Heart right ventricle (tissue), 16 donors: Measurements from ENCODE around the gene PLXNB2. TPM values are rescaled to one million over a fixed set of nuclear protein-coding genes. Genes with fewer than 3 reads are reported as not detected.
A peak's percentile ranks its signal among the peaks of the same experiment; 100 is the strongest.

ENCODE experiments used
- ATAC-seq, 8 donors: fragments of 200-7000 bp; cut with Tn5 transposase; one replicate each; pipeline ENCODE4 v1.9.1; 2020; ENCODE audit warnings: mild to moderate bottlenecking in 8 of 8, moderate library complexity in 8 of 8, moderate number of reproducible peaks in 1 of 8
- DNase-seq, 2 donors: peaks; one replicate each; pipeline ENCODE4 v3.0.0-alpha.2; 2020
- H3K27ac ChIP-seq, 10 donors: fragments of 200-600 bp; sonication (generic) in 2 of 10; one replicate each; pipeline versions ENCODE4 v1.5.0 to v1.8.0; 2020 to 2022; ENCODE audit warnings: mild to moderate bottlenecking in 3 of 10
- H3K27me3 ChIP-seq, 7 donors: fragments of 200-600 bp; one replicate each; pipeline ENCODE4 v1.8.0; 2021 to 2022; ENCODE audit warnings: mild to moderate bottlenecking in 2 of 7
- H3K36me3 ChIP-seq, 9 donors: fragments of 200-600 bp; sonication (generic) in 1 of 9; one replicate each; pipeline versions ENCODE4 v1.5.0 to v1.8.0; 2020 to 2022; ENCODE audit warnings: mild to moderate bottlenecking in 2 of 9
- H3K4me1 ChIP-seq, 9 donors: fragments of 200-600 bp; sonication (generic) in 1 of 9; one replicate each; pipeline versions ENCODE4 v1.5.0 to v1.8.0; 2020 to 2022; ENCODE audit warnings: mild to moderate bottlenecking in 4 of 9
- H3K4me3 ChIP-seq, 10 donors: fragments of 200-600 bp; sonication (generic) in 2 of 10; one replicate each; pipeline versions ENCODE4 v1.5.0 to v1.8.0; 2020 to 2022; ENCODE audit warnings: mild to moderate bottlenecking in 7 of 10, moderate library complexity in 2 of 10
- H3K9me3 ChIP-seq, 11 donors: fragments of 200-600 bp in 10 of 11; sonication (generic) in 2 of 11; one replicate each; pipeline versions ENCODE4 v1.5.0 to v1.8.0; 2013 to 2022; ENCODE audit warnings: mild to moderate bottlenecking in 2 of 11, control low read depth in 1 of 11, moderate library complexity in 1 of 11
- WGBS, 2 donors: extraction: QIAGEN DNeasy Blood & Tissue Kit; methylation state at CpG; one replicate each; pipeline ENCODE4 v1.1.7; 2013; ENCODE audit warnings: inconsistent platforms in 1 of 2; 5-methylcytosine and 5-hydroxymethylcytosine counted together
- intact Hi-C, 10 donors: fragments of 100-400 bp; cut with DNase I; formaldehyde crosslinking; loops; one replicate each; pipeline versions ENCODE4 v1.11.1 to v1.14.2; 2022
- polyA plus RNA-seq, 2 donors: library from polyadenylated mRNA; stranded (reverse); fragments of 200-250 nt; gene quantifications; one replicate each; pipeline ENCODE4 v1.2.3, GENCODE V29; 2013
- total RNA-seq, 10 donors: library from RNA; stranded (reverse); fragmentation: NEBNext Ultra II Directional in 3 of 10; extraction: Animal tissue kit (Norgen Biotek cat#: 25700) in 3 of 10; gene quantifications; one replicate each; pipeline versions ENCODE4 v1.2.1 to v1.2.4, GENCODE V29; 2021 to 2023
- TF ChIP-seq, protein P1 (sequence below), 9 donors: fragments of 200-600 bp; sonication (generic) in 2 of 9; IDR thresholded peaks; one replicate each; pipeline versions ENCODE4 v1.5.0 to v1.8.0; 2021 to 2022; ENCODE audit warnings: antibody characterized with exemption in 9 of 9, mild to moderate bottlenecking in 5 of 9, moderate library complexity in 1 of 9
- donor health status: Arrhythmogenic right ventricular cardiomyopathy.
- donor health status: ischemic (EF 13 %, LVEDD 7.1; RV severe dilation, severe dysfunction).
- donor health status: healthy with polysubstance abuse.
- donor health status: DM: no; HTN: yes; CAD: no.
- donor health status: DM: no; HTN: no; CAD: no.
- donor health status: ischemic (EF 25% LVEDD 6.9; RV normal size, moderate dysfunction).
- donor health status: ischemic (EF 25% LVEDD 5.7; RV mildly dilated, moderate dysfunction).
- donor health status: healthy.
- donor health status: DM: yes; HTN: yes; CAD: no.
- donor health status: Ischemic cardiomyopathy.
- donor health status: ischemic (EF 35%, LVEDD 5.7; RV mildly dilated, moderate dysfunction).
- donor health status: nonischemic (EF 11% LVEDD 7.7; RV severe dilation, severe dysfunction).
- donor health status: DM: yes; HTN: yes; CAD: no.
- donor health status: PGD.
- donor health status: ischemic (EF 29% LVEDD 5.4; RV normal size, mild dysfunction).
- donor health status: nonischemic (EF 23%, LVEDD 6.1; RV moderate dilation, normal function).

The PLXNB2 gene
- total and polyA plus RNA-seq, 12 donors: 33.5 to 101 (median 57.8) TPM

DNA sequence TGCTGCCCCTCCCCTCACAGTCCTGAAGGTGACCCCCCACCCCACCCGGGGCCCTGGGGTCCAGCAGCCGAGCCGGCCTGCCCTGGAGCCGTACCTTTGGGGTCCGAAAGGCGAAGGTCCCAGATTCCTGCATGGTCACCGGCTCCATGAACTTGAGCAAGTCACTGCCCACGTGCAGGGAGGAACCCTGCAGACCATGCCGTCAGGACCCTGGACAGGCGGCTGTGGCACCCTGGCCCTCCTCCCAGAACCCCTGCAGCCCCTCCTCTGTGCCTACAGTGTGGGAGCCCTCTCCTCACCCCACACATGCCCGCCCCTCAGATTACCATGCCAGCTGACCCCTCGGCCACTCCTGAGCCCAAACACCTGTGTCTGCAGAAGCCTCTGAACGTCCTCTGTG, 23.0 kb downstream of the PLXNB2 start:
- DNase-seq: no peak
- Histone ChIP-seq H3K36me3 (peaks cover 7 to 95% (median 77%) of the 10 kb centered on the region in 9 donors), H3K4me3 (no peak overlapping the region), H3K27me3 (no peaks in the 10 kb centered on the region), H3K9me3 (no peaks in the 10 kb centered on the region), H3K4me1 (peaks cover 0 to 15% (median 0%) of the 10 kb centered on the region in 9 donors), H3K27ac (no peak overlapping the region)
- intact Hi-C loops: no loop called here
- 87 to 91% methylated on average over 13 of the region's 13 CpGs for WGBS, 2 donors
- ATAC-seq: no peak
- TF ChIP-seq, protein P1, sequence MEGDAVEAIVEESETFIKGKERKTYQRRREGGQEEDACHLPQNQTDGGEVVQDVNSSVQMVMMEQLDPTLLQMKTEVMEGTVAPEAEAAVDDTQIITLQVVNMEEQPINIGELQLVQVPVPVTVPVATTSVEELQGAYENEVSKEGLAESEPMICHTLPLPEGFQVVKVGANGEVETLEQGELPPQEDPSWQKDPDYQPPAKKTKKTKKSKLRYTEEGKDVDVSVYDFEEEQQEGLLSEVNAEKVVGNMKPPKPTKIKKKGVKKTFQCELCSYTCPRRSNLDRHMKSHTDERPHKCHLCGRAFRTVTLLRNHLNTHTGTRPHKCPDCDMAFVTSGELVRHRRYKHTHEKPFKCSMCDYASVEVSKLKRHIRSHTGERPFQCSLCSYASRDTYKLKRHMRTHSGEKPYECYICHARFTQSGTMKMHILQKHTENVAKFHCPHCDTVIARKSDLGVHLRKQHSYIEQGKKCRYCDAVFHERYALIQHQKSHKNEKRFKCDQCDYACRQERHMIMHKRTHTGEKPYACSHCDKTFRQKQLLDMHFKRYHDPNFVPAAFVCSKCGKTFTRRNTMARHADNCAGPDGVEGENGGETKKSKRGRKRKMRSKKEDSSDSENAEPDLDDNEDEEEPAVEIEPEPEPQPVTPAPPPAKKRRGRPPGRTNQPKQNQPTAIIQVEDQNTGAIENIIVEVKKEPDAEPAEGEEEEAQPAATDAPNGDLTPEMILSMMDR (IDR thresholded peaks at IDR 0.05): no peak

GRCh38 chr22:50283821-50284220, 23.6 kb downstream of the PLXNB2 start:
- Histone ChIP-seq H3K9me3 (no peaks in the 10 kb centered on the region), H3K27ac (no peak overlapping the region), H3K4me3 (no peak overlapping the region), H3K36me3 (peaks cover 7 to 95% (median 77%) of the 10 kb centered on the region in 9 donors), H3K4me1 (peaks cover 0 to 15% (median 0%) of the 10 kb centered on the region in 9 donors), H3K27me3 (no peaks in the 10 kb centered on the region)
- WGBS, 2 donors: 94 to 95% methylated on average over 30 of the region's 30 CpGs
- DNase-seq (no peak), ATAC-seq (no peak)
- TF ChIP-seq, protein P1 (IDR thresholded peaks at IDR 0.05): no peak
- intact Hi-C loops: no loop called here

DNA sequence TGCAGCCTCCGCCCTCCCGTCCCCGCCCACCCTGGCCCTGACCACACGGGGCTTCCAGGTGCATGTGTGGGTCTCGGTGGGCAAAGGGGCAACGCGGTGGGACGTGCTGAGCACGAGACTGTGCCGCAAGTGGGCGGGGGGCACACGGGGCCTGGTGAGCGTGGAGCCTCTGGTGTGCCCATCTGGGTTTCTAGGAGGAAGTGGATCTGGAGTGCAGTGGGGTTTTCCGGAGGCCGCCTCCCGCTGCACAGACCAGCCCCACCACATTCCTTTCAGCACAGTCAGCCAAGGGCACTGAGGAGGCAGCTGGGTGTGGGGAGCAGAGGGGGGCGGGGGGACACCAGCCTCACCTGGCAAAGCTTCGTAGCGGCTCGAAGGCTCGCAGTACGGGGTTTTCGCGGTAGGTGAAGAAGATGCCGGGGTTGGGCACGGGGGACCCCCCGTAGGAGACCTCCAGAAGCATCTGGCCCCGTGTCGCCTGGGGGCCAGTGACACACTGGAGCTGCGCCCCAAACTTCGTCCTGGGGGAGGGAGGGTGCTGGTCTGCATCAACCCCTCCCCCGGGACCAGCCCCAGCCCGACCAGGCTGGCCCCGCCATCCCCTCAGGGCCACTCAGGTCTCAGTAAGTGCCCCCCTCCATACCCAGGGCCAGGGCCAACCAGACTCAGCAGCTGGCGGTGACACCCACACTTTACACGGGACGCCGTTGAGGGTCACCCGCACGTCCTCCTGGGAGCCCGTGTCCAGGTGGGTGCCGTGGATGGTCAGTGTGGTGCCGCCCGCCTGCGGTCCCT, 24.9 kb downstream of the PLXNB2 start:
- Histone ChIP-seq H3K27me3 (no peaks in the 10 kb centered on the region), H3K27ac (peak overlapping the region in 2 of 10 donors; percentile 39 to 41), H3K4me3 (no peak overlapping the region), H3K4me1 (peaks cover 0 to 15% (median 0%) of the 10 kb centered on the region in 9 donors), H3K9me3 (no peaks in the 10 kb centered on the region), H3K36me3 (peaks cover 7 to 95% (median 73%) of the 10 kb centered on the region in 9 donors)
- intact Hi-C loops: no loop called here
- 78 to 85% methylated on average over 43 to 45 of the region's 45 CpGs for WGBS, 2 donors
- ATAC-seq: peak in 7 of 8 donors; percentile 1 to 55 (median 35)
- DNase-seq: no peak
- TF ChIP-seq, protein P1 (IDR thresholded peaks at IDR 0.05): no peak

DNA sequence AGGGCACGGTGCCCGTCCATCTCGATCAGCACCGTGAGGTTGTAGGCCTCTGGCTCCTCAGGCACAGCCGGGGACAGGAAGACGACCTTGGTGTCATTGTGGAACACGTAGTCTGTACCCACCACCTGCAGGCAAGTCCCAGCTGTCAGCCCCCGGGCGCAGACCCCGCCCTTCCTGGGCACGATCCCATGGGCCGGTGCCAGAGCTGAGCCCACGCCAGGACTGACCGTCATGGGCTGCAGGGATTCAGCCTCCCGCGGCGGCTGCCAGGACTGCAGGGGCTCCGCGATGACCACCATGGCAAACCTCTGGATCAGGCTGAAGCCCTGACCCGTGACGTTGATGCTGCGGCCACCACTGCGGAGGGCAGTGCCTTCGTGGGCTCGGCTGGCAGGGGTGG, 25.5 kb downstream of the PLXNB2 start:
- Histone ChIP-seq H3K4me3 (no peak overlapping the region), H3K27me3 (no peaks in the 10 kb centered on the region), H3K9me3 (no peaks in the 10 kb centered on the region), H3K36me3 (peaks cover 7 to 95% (median 73%) of the 10 kb centered on the region in 9 donors), H3K4me1 (peaks cover 0 to 15% (median 0%) of the 10 kb centered on the region in 9 donors), H3K27ac (peak overlapping the region in 3 of 10 donors; percentile 39 to 45 (median 41))
- intact Hi-C loops: no loop called here
- ATAC-seq (peak; percentile 43 to 78 (median 56)), DNase-seq (no peak)
- 44 to 63% methylated on average over 25 of the region's 25 CpGs for WGBS, 2 donors
- TF ChIP-seq, protein P1 (IDR thresholded peaks at IDR 0.05): peak in 1 of 9 donors; percentile 21
